22Rv1 (cell line): ENCODE measurements around the gene ZNF619.

Source experiments
- H3K27ac ChIP-seq: fragments of 450-650 bp; 2 replicates; pipeline ENCODE4 v1.5.1; 2017
- ZFX ChIP-seq: fragments of 450-650 bp; IDR thresholded peaks from 2 replicates; pipeline ENCODE4 v1.6.1; 2017; ENCODE audit warnings: antibody characterized with exemption, borderline replicate concordance
- TF ChIP-seq, protein P1 (sequence below): fragments of 450-650 bp; IDR thresholded peaks from 2 replicates; pipeline ENCODE4 v1.5.1; 2017; ENCODE audit warnings: mild to moderate bottlenecking

ZNF619 gene

DNA sequence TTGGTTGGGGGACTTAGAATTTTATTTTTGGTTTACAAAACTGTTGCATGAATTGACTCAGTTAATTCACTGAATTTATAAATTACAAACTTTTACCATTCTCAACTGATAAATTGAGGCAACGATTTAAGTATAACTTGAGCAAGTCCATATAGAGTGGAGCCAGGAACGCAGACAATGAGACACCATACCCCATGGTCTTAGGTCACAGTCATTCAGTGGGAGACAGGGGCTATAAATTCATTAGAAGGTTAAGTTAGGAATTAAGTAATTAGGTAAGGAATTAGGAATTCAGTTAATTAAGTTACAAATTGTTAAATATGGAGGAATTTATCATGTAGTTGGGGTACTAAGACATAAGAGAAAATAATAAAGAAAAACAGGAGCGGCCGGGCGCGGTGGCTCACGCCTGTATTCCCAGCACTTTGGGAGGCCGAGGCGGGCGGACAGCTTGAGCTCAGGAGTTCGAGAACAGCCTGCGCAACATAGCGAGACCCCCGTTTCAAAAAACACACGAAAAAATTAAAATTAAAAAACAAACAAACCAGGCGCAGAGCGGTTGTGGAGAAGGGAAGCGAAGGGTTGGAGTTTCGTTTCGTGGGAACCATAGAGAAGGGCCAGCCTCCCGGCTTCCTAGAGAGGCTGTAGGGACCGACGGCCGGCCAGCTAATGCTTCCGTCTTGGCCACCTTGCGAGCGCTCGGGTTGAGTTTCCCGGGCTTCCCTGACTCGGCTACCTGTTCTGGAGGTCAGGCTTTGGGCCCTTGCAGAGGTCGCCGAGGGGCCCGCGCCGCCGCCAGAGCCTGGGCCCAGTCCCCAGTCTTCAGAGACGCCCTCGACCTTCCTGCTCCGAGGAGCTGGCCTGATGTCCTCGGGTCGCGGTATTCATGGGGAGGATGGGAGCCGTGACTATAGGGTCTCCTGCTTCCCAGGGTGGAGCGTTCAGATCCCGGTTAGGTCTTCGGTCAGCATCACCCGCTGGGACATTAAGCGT, at the start of gene ZNF619:
TSS of gene ZNF619 (plus strand) at position 645 of the 993 bp plus-strand sequence. CDS start 858 bp downstream, outside the sequence.
- peak within 1 kb of the TSS; percentile 54 for H3K27ac ChIP-seq
- no peak for TF ChIP-seq ZFX

DNA sequence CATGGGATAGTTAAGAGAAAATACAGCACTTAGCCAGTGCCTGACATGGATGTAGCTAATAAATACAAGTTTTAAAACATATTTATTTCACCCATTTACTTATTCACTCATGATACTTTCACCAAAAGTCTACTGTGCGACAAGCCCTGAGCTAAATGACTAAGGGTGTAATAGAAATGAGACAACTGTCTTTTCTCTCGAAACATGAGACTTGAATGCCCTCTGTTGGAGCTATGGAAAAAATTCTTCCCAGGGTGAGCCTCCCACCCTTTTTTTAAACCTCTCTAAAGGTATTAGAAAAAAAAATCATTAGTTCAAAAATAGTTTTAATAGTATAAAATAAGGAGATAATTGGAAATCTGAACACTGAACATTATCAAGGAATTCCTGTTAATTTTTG, 44.1 kb upstream of the ZNF619 start:
- H3K27ac ChIP-seq, result no peak overlapping the region
- TF ChIP-seq, protein P1, sequence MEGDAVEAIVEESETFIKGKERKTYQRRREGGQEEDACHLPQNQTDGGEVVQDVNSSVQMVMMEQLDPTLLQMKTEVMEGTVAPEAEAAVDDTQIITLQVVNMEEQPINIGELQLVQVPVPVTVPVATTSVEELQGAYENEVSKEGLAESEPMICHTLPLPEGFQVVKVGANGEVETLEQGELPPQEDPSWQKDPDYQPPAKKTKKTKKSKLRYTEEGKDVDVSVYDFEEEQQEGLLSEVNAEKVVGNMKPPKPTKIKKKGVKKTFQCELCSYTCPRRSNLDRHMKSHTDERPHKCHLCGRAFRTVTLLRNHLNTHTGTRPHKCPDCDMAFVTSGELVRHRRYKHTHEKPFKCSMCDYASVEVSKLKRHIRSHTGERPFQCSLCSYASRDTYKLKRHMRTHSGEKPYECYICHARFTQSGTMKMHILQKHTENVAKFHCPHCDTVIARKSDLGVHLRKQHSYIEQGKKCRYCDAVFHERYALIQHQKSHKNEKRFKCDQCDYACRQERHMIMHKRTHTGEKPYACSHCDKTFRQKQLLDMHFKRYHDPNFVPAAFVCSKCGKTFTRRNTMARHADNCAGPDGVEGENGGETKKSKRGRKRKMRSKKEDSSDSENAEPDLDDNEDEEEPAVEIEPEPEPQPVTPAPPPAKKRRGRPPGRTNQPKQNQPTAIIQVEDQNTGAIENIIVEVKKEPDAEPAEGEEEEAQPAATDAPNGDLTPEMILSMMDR, result no peak
- no peak for TF ChIP-seq ZFX

DNA sequence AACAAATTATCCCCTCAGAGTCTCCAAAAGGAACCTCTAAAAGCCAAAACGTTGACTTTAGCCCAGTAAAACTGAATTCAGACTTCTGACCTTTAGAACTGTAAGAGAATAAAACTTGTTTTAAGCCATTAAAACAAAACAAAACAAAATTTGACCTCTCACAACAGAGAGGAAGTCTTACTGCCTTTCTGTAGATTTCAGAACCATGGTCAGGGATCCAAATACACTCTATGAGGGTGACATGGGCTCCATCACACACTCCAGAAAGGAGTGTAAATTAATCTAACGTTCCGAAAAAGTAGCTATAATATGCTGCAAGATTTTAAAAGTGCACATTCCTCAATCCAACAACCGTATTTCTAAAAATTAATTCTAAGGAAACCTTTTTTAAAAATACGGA, 39.0 kb upstream of the ZNF619 start:
- no peak overlapping the region for H3K27ac ChIP-seq
- no peak for TF ChIP-seq ZFX
- TF ChIP-seq, protein P1, result no peak

DNA sequence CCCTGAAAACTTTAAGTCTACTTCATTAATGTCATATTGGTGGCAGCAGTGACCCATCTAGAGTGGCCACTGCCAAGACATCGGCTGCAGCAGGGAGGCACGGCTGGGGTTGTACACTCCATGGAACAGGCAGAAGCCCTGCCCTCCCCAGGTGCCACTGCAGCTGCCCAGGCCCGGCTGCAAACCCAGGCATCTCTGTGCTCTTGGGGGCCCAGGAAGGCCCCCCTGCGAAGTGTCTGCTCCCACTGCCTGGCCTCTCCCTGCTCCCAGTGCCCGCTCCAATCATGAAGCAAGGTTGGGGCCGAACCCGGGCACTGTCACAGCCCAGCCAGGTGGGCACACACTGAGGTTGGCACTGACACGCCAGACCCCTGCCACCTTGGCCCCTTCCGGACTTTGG, 31.9 kb upstream of the ZNF619 start:
- H3K27ac ChIP-seq, result no peak overlapping the region
- no peak for TF ChIP-seq ZFX
- TF ChIP-seq, protein P1, result no peak

DNA sequence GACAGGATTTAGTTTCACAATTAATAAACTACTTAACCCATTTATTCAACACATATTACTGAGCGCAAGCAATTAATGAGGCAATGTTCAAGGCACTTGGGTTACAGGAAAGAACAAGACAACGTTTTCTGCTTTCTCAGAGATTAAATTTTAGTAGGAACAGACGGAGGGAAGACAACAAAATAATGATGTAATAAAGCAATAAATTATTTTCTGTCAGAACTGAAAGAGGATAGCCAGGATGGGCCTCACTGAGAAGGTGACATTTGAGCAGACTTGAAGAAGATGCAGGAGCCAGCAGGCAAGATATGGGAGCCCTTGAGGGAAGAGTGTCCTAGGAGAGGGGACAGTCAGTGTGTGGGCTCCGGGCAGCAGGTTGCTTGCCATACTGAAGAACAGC, 31.0 kb upstream of the ZNF619 start:
- no peak overlapping the region for H3K27ac ChIP-seq
- TF ChIP-seq, protein P1, result no peak
- no peak for TF ChIP-seq ZFX

DNA sequence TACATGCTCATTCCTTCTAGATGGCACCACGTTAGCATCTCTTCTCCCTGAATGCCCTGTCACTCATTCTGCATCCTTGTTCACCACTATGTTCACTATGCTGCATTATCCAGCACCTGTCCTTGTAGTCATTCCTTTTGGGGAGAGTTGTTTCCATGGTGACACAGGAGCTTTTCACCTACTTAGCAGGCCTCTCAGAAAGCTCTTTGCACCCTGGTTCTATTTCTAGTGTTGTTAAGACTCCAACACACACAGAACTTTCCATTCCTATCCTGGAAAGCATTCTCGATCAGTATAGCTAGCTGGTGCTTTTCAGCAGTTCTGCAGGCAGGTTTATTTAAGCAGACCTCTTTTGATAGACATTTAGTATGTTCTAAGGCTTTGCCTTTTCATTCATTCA, 26.5 kb upstream of the ZNF619 start:
- TF ChIP-seq ZFX, result no peak
- TF ChIP-seq, protein P1, result no peak
- H3K27ac ChIP-seq, result no peak overlapping the region

DNA sequence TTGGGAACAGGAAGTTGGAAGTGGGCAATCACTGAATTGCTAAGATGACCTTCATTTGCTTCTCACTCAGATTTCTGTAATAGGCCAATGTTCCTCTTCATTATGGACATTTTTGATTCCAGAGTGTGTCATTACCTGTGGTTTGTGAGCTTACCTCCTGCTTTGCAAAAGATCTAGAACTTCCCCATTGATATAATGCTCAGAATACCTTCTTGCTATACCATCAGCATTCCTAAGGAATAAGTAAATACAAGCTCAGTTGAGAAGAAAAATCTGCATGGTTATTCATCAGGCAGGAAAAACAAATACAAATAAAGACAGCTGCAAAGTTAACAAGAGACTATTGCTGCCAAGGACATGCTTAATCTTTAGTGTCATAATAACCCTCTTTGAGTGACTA, 25.4 kb upstream of the ZNF619 start:
- peak overlapping the region; percentile 81; the same call in 1 of the 2 replicates for H3K27ac ChIP-seq
- TF ChIP-seq, protein P1, result no peak
- TF ChIP-seq ZFX, result no peak
